ENCODE results near the gene DPH3.
A peak's percentile ranks its signal among the peaks of the same experiment; 100 is the strongest.

Gene DPH3

DNA sequence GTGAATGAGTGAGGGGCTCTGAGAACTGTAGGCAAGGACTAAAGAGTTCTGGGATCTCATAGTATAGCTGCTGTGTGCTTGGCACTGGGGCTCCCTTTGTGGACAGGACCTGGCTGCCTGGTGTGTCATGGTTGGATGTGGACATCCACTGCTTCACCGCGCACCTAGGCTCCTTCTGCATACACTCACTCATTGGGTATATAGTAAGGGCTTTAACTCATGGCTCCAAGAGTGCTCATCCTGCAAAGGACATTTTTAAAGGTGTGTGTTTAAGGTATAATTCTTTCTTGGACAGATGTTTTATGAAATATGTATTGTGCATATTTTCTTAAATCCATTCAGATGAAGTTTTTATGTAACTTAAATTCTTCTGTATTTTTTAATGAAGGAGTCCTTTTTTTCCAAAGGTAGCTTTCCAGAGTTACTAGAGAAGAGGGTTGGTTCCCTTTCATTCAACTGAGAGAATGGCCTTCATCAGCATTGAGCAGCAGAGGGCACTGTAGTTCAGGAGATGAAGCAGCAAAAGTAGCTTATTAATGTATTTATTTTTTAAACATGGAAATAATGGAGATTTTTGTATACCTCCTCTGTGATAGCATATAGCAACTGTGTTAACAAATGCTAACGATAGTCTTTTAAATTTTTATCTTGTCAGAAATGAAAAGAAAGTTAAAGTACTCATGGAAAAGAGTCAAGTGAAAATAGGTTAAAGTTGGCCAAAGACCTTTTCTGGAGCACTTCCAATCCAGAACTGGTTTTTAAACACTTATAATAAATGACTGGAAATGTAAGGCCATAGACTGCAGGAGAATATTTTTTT lies 25.5 kb upstream of the DPH3 start:
- peak in 2 of 4 experiments; percentile 16 for DNase-seq

DNA sequence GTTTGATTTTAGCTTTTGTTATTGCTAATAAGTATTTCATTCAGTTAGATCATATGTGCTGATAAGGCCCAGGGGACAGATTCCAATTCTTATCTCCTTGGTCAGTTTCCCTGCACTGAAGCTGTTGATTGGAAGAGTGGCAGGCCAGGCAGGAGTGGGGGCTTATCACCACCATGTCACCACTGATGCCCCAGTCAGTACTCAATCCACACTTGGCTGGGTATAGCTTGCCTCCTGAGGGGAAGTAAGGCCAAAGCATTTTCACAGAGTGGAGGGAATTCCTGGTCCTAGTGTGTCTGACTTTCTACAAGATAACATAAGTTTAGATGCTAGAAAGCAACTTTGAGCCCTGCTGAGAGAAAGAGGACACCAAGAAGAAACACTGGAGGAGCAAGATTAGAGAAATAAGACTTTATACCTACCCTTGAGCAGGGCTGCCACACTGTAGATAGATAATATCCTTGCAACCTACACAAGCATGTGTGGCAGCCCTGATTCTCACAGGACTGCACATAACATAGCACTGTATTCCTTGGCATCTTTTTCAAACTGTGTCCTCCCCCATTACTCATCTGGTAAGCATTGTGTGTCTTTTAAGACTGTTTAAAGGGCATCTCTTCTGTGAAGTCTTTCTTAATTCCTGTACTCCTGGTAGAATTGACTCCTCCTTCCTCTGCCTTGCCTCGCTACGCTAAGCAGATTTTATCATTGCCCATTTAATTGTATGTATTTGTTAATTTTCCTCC lies 24.6 kb upstream of the DPH3 start:
- no peak for DNase-seq

DNA sequence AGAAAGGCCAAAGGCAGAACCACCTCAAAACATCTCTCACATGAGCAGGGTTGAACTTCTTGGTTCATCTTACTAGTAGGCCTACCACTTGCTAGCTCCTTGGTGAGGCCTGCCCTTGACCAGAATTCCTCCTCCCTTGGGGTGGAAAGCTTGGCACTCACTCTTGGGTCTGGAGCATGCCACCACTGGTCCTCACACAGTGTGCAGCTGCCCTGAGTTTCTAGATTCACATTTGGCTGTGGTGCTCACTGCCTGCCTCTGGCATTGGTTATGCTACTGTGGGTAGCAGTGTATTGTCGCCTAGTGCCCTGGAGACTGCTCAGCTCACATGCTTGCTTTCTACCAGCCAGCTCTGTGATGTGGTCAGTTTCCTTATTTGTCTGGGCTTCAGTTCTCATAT lies 23.9 kb upstream of the DPH3 start:
- DNase-seq: no peak

DNA sequence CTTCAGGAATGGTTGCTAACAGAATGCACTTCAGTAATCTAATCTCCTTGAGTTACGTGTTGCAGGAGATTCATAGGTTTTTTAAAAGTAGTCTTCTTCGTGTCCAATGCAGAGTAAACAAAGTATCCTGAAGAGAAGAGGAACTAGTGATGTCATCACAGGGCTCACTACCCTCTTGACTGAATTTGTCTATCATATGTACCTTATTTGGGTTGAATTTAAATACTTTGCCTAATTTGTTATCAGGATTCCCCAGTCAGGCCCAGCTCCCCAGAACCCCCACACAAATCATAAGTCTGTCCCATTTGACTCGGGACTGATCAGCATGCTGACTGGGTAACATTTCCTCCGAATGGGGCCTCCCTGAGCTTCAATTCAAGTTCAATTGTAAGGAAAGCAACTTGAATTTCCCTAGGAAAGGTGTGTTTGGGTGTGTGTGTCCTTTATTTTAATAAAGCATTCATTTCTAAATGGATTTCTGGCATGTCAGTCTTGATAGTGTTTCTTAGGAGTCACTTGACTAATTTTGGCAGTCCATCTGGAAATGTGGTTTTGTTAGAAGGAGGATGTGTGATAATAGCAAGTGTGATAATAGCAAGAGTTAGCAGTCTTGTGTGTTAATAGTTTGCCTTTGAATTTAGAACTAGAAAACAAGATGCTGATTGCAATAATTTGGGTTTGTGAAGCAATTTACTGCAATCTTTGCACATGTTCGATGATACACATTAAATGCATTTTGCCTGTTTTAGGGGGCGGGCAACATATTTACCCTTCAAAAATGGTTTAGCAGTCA lies 22.2 kb upstream of the DPH3 start:
- no peak for DNase-seq

DNA sequence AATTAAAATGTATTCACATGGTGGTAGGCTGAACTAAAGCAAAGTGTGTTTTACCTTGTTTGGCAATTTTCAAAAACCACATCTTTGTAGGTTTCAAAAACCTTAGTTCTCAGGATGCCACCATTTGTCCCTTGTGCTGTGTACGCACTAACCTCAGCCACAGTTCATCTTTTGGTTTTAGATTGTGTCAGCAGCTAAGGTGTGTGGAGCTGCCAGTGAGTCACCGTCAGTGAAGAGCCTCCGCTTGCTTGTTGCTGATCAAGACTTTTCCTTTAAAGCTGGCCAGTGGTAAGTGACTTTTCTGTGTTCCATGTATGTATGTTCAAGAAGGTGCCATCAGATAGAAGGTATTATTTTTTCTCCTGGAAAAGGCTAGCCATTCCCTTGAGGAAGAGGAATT lies 21.4 kb upstream of the DPH3 start:
- DNase-seq: peak in 3 of 4 experiments; percentile 7 to 38 (median 27)

DNA sequence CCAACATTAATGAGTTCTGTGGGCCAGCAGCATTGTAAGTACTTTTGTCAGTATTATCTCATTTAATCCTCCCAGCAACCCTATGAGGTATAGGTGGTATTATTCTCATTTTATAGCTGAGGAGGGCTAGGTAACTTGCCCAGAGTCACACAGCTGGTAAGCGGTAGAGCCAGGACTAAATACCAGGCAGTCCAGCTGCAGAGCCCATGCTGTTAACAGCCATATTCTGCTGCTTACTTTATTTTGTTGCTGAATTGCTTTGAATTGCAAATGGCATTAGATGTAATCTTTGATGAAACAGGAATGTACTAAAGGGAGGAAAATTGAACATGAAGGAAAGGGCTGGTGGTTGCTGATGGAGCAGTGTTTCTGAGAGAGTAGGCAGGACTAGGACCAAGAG lies 19.9 kb upstream of the DPH3 start:
- DNase-seq: no peak

DNA sequence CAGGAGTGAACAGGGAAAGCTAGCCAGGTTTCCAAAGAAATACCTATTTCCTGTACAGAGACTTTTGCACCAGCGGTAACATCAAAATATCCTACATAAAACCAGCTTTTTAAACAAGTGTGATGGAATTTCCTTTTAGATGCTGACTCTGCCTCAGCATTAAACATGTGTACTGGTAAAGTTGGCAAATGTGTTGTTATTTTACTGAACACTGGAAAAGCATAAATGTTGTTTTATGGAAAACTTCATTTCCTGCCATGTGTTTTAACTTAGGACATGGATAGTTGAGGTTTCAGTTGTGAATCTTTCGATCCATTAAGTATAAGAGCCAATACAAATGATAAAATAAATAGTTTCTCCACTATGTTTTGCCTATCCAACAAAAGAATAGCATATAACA lies 15.9 kb upstream of the DPH3 start:
- DNase-seq: no peak

DNA sequence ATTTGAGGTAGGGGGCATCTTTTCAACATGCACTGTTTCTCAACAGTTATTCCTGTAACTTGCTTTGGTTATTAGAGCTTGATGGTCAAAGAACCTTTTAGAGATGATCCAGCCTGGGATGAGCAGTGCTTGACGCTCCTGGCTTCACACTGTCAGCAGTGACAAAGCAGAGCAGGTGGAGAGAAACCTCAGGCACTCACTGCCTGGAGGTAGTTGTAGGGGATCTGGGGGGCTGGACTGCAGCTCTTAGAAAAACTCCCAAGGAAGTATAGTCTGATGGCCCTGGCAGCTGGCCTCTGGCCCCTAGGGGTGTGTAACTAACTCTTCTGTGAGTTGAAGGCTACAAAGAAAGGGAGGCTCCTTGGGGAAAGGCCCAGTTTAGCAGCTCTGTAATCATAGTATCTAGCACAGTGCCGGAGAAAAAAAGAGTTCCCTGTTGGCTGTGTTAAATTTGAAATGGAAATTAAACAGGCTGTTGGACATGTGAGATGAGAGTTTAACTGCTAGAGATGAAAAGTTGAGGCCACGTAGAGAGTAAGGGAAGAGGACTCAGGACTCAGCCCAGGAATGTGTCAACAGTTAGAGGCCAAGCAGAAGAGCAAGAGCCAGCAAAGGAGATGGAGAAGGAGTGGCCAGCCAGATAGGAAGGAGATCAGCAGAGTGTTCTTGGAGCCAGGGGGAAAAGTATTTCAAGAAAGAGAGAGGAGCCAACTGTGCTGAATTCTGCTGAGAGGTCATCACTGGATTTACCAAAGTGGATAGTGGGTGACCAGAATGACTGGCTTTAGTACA lies 14.5 kb upstream of the DPH3 start:
- DNase-seq: no peak

DNA sequence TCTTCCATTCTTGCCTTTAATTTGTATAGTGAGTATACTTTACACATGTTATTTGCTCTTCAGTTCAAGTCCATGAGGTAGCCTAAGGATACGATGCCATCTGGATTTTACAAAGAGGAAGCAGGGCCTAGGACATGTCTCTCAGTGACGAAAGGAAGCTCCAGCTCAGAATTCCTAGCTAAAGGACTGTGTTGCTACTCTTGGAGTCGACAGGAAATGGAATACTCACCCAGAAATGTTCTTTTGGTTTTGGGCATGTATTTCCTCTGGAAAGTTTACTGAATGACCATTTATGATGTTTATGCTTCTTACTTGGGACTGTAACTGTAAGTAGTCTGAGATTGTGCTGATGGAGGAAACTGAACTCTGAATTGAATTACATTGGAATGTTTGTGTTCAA lies 12.7 kb upstream of the DPH3 start:
- no peak for DNase-seq

DNA sequence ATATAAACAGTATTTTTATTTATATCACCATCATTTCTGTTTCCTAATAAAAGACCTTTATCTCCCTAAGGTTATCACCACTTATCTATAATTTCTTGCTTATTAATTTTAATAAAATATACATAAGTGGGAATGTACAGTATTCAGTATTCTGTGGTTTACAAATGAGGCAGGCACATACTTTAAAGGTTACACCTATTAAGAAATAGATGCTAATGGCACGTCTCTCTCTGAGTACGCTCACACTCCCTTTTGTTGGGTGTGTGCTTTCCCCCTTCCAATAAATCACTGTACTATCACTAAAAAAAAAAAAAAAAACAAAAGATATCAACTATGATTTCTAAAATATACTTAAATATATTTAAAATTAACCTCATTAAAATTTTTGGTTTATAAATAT lies 9.1 kb upstream of the DPH3 start:
- DNase-seq: no peak

DNA sequence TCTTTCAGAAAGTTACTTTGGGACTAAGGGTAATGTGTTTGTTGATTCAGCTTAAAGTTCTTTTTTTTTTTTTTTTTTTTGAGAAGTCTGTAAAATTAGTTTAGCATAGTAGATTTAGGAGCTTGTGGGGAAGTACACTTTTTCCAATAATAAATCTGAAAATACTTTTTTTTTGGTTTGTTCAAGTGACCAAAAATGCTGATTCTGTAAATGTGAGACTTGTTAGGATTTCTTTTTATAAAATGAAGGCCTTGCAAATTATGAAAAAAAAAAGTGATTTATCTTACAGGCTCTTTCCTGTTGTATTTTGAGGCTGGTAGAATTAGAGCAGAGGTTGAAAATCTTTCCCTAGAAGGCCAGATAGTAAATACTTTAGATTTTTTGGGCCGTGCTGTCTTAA lies 7.8 kb upstream of the DPH3 start:
- DNase-seq: no peak

DNA sequence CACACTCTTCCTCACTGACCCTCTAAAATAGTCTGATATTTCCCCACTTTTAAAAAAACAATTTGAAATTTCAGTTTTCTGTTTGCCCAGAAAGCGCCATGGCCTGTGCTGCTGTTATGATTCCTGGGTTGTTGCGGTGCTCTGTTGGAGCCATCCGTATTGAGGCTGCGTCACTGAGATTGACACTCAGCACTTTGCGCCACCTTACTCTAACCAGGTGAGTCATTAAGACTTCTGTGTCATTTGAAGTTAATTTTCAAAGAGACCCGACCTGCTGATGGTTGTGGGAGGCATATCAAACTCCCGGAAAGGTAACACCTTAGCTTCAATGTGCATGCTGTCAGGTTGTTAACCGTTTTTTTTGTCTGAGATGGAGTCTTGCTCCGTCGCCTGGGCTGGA lies 6.1 kb upstream of the DPH3 start:
- no peak for DNase-seq

DNA sequence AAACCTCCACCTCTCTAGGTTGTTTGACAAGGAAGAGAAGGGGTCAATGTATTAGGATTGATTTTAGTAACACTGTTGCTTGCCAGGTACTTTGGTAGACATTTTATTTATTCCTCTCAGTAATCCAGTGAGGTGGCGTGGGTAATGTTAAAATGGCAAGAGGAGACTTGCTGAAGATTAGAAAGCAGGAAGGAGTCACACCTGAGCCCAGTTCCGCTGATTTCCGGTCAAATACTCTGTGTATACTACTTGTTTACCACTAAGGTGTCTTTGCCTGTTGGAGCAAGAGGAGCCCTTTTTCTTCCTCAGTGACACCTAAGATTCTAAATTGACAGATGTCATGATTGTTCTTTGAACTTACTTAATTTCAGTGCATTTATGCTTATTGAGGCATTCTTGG lies 2.0 kb upstream of the DPH3 start:
- no peak for DNase-seq

DNA sequence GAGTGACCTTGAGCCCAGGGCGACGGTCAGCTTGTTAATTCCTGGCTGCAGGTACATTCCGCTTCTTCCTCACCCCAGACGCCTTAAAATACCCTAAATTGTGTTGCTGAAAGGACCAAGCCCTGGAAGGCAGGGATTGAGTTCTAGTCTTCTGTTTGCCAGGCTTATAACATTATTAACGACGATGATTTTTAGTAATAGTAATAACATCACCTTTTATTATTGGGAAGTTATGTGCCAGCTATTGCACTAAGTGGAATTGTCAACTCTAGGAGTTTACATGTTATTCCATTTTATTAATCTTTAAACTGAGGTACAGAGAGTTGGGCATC lies 678 bp upstream of the DPH3 start:
- no peak for DNase-seq

DNA sequence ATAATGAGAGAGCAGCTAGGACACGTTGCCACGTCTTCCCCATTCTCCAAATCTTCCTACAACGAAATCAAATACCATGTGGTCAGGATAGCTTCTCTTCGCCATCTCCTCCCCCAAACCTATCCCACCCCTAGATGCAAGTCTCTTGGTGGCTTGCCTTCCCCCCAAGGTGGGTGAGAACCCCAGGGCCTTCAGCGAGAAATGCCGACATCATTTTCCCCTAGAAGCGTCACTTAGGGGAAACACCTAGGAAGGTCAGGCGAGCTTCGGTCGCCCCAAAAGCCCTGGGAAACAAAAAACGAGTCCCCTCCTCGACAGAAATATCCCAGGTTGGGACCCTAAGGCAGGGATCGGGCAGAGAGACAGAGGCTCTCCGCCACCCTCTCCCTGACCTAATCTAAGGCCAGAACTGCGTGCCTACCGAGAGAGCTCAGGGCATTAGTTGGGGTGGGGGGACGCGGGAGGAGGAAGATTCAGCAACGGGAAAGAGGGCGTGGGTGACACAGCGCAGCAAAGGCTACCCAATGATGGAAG lies 502 bp downstream of the DPH3 start:
- no peak for DNase-seq

DNA sequence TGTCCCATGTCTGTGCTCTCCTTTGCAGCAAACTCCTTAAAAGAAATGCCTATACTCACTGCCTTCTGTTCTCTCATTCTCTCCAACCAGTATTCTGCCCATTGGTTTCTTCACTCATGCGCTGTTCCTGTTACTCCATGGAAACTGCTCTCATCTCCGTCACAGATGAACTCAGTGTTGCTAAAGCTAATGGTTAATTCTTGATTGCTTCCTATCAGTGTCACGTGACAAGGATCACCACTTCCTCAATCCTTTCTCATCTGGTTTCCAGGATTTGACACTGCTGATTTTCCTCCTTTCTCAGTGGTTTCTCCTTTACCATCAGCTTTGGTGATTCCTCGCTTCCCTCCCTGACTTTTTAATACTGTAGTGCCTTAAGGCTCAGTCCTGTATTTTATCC lies 2.6 kb downstream of the DPH3 start:
- no peak for DNase-seq

DNA sequence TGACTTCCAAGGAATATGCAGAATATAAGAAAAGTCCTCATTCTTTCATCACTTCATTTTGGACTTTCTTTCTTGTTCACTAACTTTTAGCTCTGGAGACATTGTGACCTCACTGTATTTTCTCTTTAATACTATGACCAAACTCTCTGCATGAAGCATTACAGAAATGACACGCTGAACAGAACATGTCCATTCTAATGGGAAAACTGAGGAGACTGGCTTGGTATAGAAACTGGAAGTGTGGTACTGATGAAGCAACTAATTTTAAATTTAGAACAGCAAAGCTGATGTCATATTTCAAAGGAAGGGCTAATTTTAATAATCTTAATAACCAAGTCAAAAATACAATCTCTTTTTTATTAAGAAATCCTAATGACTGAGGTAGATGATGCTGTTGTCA lies 4.7 kb downstream of the DPH3 start:
- no peak for DNase-seq

DNA sequence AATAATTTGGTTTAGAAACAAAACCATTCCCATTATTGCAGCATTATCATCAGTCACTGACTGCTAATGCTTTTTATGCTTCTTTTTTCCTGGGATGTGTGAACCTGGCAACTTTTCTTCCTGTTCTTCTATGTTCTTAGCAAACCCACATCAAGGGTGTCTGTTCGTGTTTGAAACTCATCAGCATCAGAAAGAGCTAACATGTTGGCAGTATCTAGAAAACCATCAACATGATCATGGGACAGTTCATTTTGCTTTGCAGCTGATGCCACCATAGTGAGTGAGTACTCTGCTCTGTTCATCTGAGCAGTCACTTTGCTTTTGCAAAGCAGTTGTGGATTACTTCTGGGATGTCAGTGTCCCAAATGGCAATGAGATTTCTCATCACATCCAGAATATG lies 5.9 kb downstream of the DPH3 start:
- DNase-seq: no peak

DNA sequence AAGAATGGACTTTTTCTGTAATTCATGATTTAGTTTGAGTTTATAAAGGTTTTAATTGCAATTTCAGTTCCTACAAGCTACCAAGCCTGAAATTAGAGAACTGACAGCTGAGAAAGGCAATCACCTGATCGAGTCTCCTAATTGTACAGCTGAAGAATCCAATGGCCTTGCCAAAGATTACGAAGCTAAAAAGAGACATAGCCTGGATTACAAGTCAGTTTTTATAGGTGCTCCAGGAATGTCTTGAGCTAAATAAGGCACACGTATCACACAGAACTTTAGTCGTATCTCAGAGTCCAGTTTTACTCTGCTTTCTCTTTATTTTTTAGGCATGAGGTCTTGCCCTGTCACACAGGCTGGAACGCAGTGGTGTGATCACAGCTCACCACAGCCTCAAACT lies 6.6 kb downstream of the DPH3 start:
- no peak for DNase-seq

DNA sequence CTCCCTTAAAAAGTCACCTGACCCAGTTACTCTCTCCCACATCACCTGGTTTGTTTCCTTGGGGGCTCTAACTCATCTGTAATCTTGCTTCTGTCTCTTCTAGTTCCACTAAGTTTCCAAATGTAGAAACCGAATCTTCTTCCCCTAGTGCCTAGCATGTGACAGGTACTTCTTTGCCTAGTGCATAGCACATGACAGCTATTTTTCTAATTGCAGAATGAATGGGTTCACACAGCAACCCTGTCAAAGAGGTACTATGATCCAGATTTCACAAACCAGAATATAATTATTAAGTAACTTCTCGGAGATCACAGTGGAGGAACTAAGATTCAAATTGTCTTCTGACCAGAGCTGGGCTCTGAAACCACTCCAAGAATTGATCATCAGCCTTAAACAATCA lies 7.4 kb downstream of the DPH3 start:
- no peak for DNase-seq

DNA sequence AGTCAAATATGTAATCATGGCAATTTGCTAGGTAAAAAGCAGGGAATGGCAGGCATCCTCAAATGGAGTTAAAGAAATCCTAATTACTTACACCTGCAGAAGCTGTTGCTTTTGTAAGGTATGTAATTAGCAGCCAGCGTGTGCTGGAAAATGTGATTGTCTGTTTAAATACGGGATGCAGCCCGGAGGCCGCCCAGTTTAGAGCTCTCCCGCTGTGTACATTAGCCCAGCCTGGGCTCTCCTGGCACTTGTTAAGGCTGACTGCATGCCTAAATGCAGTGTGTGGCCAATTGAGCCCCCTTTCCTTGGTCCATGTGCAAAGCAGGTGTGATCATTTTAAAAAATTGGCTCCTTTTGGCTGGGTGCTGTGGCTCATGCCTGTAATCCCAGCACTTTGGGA lies 9.0 kb downstream of the DPH3 start:
- DNase-seq: no peak

DNA sequence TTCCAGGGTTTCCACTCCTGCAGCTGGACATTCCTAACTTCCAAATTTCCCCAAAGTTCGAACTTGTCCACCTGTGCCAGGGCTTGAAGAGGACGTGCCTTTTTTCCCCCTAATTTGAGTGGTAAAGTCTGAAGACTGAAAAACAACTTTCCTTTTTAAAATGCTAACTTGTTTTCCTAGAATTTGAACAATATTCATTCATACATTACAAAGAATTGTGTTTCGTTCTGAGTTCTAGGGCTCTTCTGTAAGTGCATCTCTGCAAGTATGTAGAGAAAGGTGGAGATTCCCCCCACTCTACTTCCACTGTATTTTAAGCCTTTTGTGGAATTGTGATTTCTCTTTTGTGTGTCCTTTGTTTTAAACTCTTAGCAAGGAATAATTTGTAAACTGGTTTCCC lies 9.4 kb downstream of the DPH3 start:
- DNase-seq: no peak

DNA sequence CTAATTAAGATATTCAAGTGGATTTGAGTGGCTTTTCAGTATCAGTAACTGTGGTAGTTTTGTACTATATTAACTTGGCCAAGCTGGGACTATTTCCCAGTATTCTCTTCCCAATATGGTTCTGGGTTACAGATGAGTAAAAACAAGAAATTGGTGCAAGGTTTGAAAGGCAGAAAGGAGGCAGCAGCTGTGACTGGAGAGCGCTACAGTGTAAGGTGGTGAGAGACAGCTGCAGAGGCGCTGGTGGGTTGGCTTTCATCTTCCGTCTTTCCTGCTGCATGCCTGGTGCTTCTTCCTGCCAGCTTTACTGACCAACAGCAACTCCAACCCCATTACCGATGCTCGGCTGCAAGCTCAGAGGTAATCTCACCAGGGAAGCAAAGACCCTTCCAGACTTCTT lies 9.8 kb downstream of the DPH3 start:
- no peak for DNase-seq

Measured in activated naive CD4-positive, alpha-beta T cell (primary cell).